GM12891 (cell line): ENCODE measurements around the gene P2RY8.
A peak's percentile ranks its signal among the peaks of the same experiment; 100 is the strongest.
"Not testable (repeated sequence)": the region's sequence is repeated elsewhere in the genome, so short reads cannot be mapped to it uniquely, and the experiment has no call there.

Experiments used
- DNase-seq: peaks from one replicate; pipeline ENCODE4 v3.0.0; 2011; ENCODE audit warnings: low spot score; ENCODE audit not compliant: insufficient read length
- FAIRE-seq: peaks from 2 replicates; lab custom pipeline; 2011; peaks lifted over from hg19 to GRCh38; lab: Jason Lieb, UNC
- PAX5 ChIP-seq: IDR thresholded peaks from 2 replicates; pipeline ENCODE4 v1.6.1; 2011; ENCODE audit warnings: low read length, moderate library complexity, mild to moderate bottlenecking; ENCODE audit not compliant: insufficient read depth, severe bottlenecking
- POLR2A ChIP-seq: IDR thresholded peaks from 2 replicates; pipeline ENCODE4 v1.6.1; 2011; ENCODE audit warnings: low read depth, low read length, control low read depth
- POLR2AphosphoS5 ChIP-seq: IDR thresholded peaks from 2 replicates; pipeline ENCODE4 v1.6.1; 2011; ENCODE audit warnings: low read depth, low read length, control low read depth
- POU2F2 ChIP-seq: IDR thresholded peaks from 2 replicates; pipeline ENCODE4 v1.6.1; 2011; ENCODE audit warnings: low read depth, mild to moderate bottlenecking, control low read depth, low read length, moderate library complexity
- SPI1 ChIP-seq: IDR thresholded peaks from 2 replicates; pipeline ENCODE4 v1.6.1; 2011; ENCODE audit warnings: low read depth, low read length, control low read depth
- TAF1 ChIP-seq: IDR thresholded peaks from 2 replicates; pipeline ENCODE4 v1.6.1; 2011; ENCODE audit warnings: low read depth, low read length, control low read depth

P2RY8 gene

DNA sequence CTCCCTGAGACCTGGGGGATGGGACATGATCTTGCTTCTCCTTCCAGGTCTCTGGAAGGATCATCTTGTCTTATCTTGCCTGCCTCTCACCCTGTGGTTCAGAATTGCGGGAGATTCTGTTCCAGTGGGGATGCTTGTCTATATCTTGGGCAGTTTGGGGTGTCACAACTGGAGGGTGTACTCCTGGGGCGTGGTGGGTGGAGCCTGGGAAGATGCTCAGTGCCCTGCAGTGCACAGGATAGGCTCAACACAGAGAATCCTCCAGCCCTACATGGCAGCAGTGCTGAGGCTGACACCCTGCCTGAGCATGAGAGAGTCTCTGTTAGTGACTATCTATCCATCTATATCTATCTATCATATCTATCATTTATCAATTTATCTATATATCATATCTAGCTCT is 7.7 kb downstream of the P2RY8 start:
- TF ChIP-seq PAX5 (no peak), POLR2A (peak; percentile 15; the same call in 1 of the 2 replicates)
- no peak for DNase-seq
- no peak for FAIRE-seq

- FAIRE-seq (peak; percentile 20), DNase-seq (no peak)
- TF ChIP-seq SPI1, result peak; percentile 57; the same call in 1 of the 2 replicates
- no peak for TF ChIP-seq POLR2AphosphoS5
These were observed 8.1 kb downstream of the P2RY8 start for GRCh38 chrX:1528884-1529203.

- no peak for DNase-seq
- FAIRE-seq, result peak; percentile 68
- TF ChIP-seq SPI1, result no peak
- no peak for TF ChIP-seq POLR2A
- TF ChIP-seq POU2F2, result no peak
- TF ChIP-seq POLR2AphosphoS5, result no peak
- TF ChIP-seq PAX5, result no peak
- no peak for TF ChIP-seq TAF1
These were observed 8.7 kb downstream of the P2RY8 start for GRCh38 chrX:1528186-1528883.

DNA sequence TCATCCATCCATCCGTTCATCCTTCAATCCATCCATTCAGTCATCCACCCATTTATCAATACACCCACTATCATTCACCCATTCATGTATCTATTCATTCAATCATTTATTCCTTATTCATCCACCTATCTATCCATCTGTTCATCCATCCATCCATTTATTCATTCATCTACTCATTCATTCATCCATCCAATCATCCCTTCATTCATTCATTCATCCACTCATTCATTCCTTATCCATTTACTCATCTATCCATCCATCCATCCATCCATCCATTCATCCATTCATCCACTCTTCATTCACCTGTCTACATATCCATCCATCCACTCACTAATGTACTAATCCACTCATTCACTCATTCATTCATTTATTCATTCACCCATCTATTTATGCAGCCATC is 9.5 kb downstream of the P2RY8 start:
- FAIRE-seq (no peak), DNase-seq (no peak)
- TF ChIP-seq POLR2A, result no peak
- no peak for TF ChIP-seq POU2F2
- TF ChIP-seq POLR2AphosphoS5, result no peak

DNA sequence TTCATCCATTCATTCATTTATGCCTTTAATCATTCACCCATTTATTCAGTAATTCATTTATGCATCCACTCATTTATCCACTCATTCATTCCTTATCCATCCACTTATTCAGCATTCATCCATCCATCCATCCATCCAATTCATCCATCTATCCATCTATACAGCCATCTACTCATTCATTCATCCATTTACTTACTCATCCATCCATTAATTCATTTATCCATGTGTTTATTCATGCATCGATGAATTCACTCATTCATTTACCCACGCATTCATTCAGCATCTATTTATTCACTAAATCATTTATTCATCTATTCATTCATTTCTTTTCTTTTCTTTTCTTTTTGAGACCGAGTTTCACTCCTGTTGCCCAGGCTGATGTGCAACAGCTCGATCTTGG is 10.4 kb downstream of the P2RY8 start:
- peak; percentile 84 for FAIRE-seq
- no peak for DNase-seq
- TF ChIP-seq POLR2AphosphoS5, result no peak
- TF ChIP-seq POU2F2, result no peak
- no peak for TF ChIP-seq PAX5
- TF ChIP-seq SPI1, result no peak
- TF ChIP-seq POLR2A, result no peak
- no peak for TF ChIP-seq TAF1

- FAIRE-seq (peak; percentile 82), DNase-seq (no peak)
- TF ChIP-seq TAF1 (no peak), POLR2A (no peak), POU2F2 (no peak), SPI1 (no peak), POLR2AphosphoS5 (no peak), PAX5 (no peak)
These were observed 11.2 kb downstream of the P2RY8 start for GRCh38 chrX:1525583-1526355.

DNA sequence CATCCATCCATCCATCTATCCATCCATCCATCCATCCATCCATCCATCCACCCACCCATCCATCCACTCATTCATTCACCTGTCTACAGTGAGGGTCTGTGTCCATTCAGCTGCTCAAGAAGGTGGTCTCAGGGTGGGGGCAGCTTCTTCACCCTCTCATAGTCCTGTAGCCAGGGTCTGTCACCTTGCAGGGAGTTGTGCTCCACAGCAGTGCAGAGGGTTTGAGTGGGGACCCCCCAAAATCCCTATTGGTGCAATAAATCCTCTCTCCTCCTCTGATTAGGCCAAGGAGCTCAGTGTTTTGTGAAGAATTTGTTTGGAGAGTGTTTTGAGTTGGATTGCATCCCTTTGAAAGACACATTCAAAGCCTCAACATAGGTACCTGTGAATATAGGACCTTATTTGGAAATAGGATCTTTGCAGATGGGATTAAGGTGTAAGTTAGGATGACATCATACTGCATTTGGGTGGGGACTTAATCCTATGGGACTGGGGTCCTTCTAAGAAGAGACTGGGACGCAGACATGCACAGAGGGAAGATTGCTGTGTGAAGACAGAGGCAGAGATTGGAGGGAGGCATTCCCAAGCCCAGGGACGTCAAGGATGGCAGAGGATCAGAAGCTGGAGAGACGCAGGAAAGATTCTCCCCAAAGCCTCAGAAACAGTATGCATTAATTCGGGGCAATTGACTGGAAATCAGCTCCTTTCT is 12.0 kb downstream of the P2RY8 start:
- DNase-seq, result no peak
- TF ChIP-seq POLR2A, result no peak
- TF ChIP-seq TAF1, result no peak
- TF ChIP-seq POU2F2, result no peak
- TF ChIP-seq POLR2AphosphoS5, result no peak
- TF ChIP-seq PAX5, result no peak
- TF ChIP-seq SPI1, result no peak
- FAIRE-seq, result no peak

DNA sequence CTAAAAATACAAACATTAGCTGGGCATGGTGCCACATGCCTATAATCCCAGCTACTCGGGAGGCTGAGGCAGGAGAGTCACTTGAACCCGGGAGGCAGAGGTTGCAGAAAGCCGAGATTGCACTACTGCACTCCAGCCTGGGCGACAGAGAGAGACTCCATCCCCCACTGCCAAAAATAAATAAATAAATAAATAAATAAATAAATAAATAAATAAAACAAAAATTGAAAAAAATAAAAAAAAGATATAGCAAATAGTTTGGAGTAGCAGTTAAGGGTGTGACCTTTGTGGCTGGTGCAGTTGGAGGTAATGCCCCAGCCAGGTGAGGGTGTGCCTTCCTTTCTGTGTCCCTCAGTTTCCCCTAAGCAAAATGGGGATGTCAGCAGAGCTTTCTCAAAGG is 14.1 kb downstream of the P2RY8 start:
- not testable (repeated sequence) for DNase-seq, FAIRE-seq

DNA sequence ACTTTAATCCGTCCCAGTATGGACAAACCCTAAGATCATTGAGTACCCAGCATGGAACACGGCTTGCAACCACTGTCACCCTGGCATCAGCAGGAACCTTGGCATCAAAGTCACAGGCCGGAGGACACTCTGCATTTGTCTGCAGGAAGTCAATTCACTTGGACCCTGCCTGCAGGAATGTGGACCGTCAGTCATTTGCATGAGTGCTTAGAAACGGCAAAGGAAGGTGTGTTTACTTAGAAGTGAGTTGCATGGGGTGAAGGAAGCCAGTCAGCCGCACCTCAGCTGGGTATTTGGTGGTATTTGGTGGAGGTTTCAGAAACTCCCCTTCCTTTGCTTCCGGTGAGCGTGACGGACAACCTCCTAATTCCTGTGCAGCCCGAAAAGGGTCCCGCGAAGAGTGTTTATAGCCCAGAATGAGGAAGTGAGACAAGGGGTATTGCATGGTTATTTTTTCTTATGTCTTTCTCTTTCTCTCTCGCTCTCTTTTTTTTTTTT is 15.5 kb downstream of the P2RY8 start:
- TF ChIP-seq PAX5, result peak; percentile 53
- peak; percentile 95 for TF ChIP-seq POU2F2
- peak; percentile 96 for TF ChIP-seq SPI1
- TF ChIP-seq POLR2AphosphoS5, result peak; percentile 86
- no peak for TF ChIP-seq TAF1
- peak; percentile 40 for TF ChIP-seq POLR2A
- no peak for DNase-seq
- peak; percentile 99 for FAIRE-seq

GRCh38 chrX:1520350-1520749 is 16.6 kb downstream of the P2RY8 start:
- TF ChIP-seq PAX5 (no peak), POLR2AphosphoS5 (no peak), POU2F2 (no peak), SPI1 (no peak), TAF1 (no peak), POLR2A (no peak)
- peak; percentile 13 for FAIRE-seq

More at GRCh38 chrX:1520350-1520749, 16.6 kb downstream of the P2RY8 start:
- DNase-seq, result no peak
